ENCODE measurements around the gene HPS5.

- TF ChIP-seq POLR2A (IDR thresholded peaks at IDR 0.05; ENCODE audit: low read depth, low read length) (no peak), TAF1 (IDR thresholded peaks at IDR 0.05; ENCODE audit: low read depth, low read length) (no peak), POLR2AphosphoS5 (IDR thresholded peaks at IDR 0.05; ENCODE audit: low read depth, low read length) (no peak), SPI1 (IDR thresholded peaks at IDR 0.05; ENCODE audit: low read depth, low read length) (no peak), POU2F2 (IDR thresholded peaks at IDR 0.05; ENCODE audit: low read depth, low read length) (no peak)
These were observed 22.2 kb downstream of the HPS5 start for GRCh38 chr11:18299721-18300120.

Measured in GM12891 (cell line).